Measurements from ENCODE around the gene UHRF2.

GRCh38 chr9:6367128-6367890, 45.7 kb upstream of the UHRF2 start:
- no peak for TF ChIP-seq JUN (IDR thresholded peaks at IDR 0.05; ENCODE audit: borderline replicate concordance, low read depth, low read length)
- no peak for TF ChIP-seq JUN (CRISPR knock-in tag; IDR thresholded peaks at IDR 0.05; ENCODE audit: borderline replicate concordance)
- no peak for TF ChIP-seq ZNF77 (CRISPR knock-in tag; IDR thresholded peaks at IDR 0.05)
- TF ChIP-seq MAX (CRISPR knock-in tag; IDR thresholded peaks at IDR 0.05): no peak
- TF ChIP-seq CTCF (IDR thresholded peaks at IDR 0.05 in 2 of 3, conservative IDR thresholded peaks at IDR 0.05 in 1 of 3; ENCODE audit: insufficient read depth in 2 of 3, low read depth in 1 of 3, low read length in 3 of 3): no peak
- no peak for TF ChIP-seq LARP7 (IDR thresholded peaks at IDR 0.05)
- TF ChIP-seq MNT (conservative IDR thresholded peaks at IDR 0.05): no peak
- TF ChIP-seq ZZZ3 (IDR thresholded peaks at IDR 0.05): no peak
- no peak for TF ChIP-seq EZH2 (IDR thresholded peaks at IDR 0.05; ENCODE audit: borderline replicate concordance, low read depth, low read length)
